GM12864 (cell line): ENCODE results near the gene IMPACT.

ENCODE experiments used
- DNase-seq: peaks from one replicate; pipeline ENCODE4 v3.0.0-alpha.2; 2011; ENCODE audit warnings: low read depth
- H3K4me3 ChIP-seq: 2 replicates; pipeline ENCODE4 v1.5.1; 2011; ENCODE audit warnings: mild to moderate bottlenecking, low read depth, low read length, control low read depth
- TF ChIP-seq, protein P1 (sequence below): IDR thresholded peaks from 2 replicates; pipeline ENCODE4 v1.5.1; 2011; ENCODE audit warnings: low read depth, mild to moderate bottlenecking, moderate library complexity, low read length, control low read depth, inconsistent platforms; ENCODE audit errors: missing control alignments

Gene IMPACT

DNA sequence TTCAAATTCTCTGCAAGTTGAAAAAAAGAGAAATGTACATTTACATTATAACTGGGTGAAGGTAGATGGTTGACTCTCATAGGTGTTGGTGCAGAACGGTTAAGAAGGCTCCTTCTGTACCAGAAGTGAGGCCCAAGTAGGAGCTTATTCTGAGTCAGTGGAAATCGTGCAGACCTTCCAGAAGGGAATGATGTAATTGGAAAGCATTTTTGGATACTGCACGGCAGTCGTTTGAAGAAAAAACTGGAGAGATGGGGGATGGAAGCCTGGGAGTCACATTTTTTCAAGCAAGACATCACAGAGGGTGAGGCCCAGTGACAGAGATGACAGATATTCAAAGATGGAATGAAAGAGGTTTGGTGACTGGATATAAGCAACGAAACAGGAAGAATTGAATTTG, 73.3 kb downstream of the IMPACT start:
- TF ChIP-seq, protein P1, sequence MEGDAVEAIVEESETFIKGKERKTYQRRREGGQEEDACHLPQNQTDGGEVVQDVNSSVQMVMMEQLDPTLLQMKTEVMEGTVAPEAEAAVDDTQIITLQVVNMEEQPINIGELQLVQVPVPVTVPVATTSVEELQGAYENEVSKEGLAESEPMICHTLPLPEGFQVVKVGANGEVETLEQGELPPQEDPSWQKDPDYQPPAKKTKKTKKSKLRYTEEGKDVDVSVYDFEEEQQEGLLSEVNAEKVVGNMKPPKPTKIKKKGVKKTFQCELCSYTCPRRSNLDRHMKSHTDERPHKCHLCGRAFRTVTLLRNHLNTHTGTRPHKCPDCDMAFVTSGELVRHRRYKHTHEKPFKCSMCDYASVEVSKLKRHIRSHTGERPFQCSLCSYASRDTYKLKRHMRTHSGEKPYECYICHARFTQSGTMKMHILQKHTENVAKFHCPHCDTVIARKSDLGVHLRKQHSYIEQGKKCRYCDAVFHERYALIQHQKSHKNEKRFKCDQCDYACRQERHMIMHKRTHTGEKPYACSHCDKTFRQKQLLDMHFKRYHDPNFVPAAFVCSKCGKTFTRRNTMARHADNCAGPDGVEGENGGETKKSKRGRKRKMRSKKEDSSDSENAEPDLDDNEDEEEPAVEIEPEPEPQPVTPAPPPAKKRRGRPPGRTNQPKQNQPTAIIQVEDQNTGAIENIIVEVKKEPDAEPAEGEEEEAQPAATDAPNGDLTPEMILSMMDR = no peak
- H3K4me3 ChIP-seq = no peak overlapping the region
- no peak for DNase-seq

DNA sequence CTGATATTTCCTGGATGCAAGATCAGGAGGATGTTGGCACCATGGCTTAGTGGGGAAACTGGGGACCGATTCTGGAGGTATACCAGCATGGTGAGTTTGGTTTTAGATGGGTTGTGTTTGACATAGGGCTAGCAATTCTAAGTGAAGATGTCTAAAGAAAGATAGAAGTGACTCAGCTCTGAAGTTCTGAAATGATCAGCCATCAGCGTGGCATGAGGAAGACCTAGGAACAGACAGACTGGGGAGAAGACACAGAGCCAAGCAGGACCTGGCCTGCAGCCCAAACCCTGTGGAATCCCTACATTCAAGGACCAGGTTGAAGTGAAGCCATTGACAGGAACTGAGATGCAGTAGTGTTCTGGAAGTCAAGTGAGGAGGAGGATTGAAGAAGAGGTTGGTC, 73.7 kb downstream of the IMPACT start:
- no peak overlapping the region for H3K4me3 ChIP-seq
- TF ChIP-seq, protein P1 = no peak
- no peak for DNase-seq

- DNase-seq = no peak
- TF ChIP-seq, protein P1 = no peak
- no peak overlapping the region for H3K4me3 ChIP-seq
Measured at GRCh38 chr18:24500766-24501165, 74.3 kb downstream of the IMPACT start.

GRCh38 chr18:24502667-24503523, 76.4 kb downstream of the IMPACT start:
- H3K4me3 ChIP-seq = no peak overlapping the region
- TF ChIP-seq, protein P1 = no peak
- no peak for DNase-seq
